IMR-90 (cell line): ENCODE data around the gene ABHD6.

Source experiments
- CHD1 ChIP-seq: IDR thresholded peaks from 2 replicates; pipeline ENCODE4 v1.6.1; 2012; ENCODE audit warnings: low read depth, low read length, improper control_type of control experiment
- RFX5 ChIP-seq: IDR thresholded peaks from 2 replicates; pipeline ENCODE4 v1.8.0; 2012; ENCODE audit warnings: low read depth, mild to moderate bottlenecking, low read length, moderate library complexity
- TF ChIP-seq, protein P1 (sequence below): conservative IDR thresholded peaks from 2 replicates; pipeline ENCODE4 v1.5.1; 2012; ENCODE audit warnings: mild to moderate bottlenecking, low read depth, low read length, improper control_type of control experiment
- TF ChIP-seq, protein P2 (sequence below): fragments of 150-350 bp; IDR thresholded peaks from 2 replicates; pipeline ENCODE4 v1.6.1; 2017; ENCODE audit warnings: mild to moderate bottlenecking, antibody characterized with exemption, low read length, low read depth

DNA sequence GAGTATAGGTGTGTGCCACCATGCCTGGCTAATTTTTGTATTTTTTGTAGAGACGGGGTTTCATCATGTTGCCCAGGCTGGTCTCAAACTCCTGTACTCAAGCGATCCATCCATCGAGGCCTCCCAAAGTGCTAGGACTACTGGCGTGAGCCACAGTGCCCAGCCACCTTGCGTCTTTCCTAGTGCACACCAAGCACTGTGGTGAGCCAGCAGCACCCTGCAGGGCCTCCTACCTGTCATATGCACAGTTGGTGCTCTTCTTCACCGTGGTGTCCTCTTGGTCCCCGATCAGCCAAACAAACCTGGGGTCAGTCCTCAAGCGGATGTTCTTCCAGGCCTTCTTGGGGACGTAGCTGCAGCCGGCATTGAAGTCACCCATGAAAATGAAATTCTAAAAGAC lies 40.0 kb upstream of the ABHD6 start:
- TF ChIP-seq RFX5 (no peak), CHD1 (no peak)
- TF ChIP-seq, protein P1, sequence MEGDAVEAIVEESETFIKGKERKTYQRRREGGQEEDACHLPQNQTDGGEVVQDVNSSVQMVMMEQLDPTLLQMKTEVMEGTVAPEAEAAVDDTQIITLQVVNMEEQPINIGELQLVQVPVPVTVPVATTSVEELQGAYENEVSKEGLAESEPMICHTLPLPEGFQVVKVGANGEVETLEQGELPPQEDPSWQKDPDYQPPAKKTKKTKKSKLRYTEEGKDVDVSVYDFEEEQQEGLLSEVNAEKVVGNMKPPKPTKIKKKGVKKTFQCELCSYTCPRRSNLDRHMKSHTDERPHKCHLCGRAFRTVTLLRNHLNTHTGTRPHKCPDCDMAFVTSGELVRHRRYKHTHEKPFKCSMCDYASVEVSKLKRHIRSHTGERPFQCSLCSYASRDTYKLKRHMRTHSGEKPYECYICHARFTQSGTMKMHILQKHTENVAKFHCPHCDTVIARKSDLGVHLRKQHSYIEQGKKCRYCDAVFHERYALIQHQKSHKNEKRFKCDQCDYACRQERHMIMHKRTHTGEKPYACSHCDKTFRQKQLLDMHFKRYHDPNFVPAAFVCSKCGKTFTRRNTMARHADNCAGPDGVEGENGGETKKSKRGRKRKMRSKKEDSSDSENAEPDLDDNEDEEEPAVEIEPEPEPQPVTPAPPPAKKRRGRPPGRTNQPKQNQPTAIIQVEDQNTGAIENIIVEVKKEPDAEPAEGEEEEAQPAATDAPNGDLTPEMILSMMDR: no peak
- TF ChIP-seq, protein P2, sequence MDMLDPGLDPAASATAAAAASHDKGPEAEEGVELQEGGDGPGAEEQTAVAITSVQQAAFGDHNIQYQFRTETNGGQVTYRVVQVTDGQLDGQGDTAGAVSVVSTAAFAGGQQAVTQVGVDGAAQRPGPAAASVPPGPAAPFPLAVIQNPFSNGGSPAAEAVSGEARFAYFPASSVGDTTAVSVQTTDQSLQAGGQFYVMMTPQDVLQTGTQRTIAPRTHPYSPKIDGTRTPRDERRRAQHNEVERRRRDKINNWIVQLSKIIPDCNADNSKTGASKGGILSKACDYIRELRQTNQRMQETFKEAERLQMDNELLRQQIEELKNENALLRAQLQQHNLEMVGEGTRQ: no peak
